ENCODE data around the gene KRT75.

DNA sequence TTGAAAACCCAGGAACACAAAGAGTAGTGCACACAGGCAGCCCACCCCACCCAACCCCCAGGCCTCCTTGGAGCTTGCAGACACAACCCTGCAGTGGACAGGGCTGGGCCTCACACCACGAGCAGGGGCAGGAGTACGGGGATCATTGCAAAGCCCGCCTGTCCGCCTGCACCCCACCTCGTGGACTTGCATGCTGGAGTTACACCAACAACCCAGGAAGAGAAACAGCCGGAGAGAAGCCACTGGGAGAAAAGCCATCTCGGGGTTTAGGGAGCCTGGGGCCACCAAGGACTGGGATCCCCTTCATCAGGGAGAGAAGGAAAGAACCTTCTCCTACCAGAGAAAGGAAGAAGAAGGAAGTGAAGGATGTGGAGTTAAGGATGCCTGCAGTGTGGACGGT, 56.9 kb downstream of the KRT75 start:
- TF ChIP-seq ZNF709 (CRISPR knock-in tag; IDR thresholded peaks at IDR 0.05) (no peak), CTCF (CRISPR knock-in tag; IDR thresholded peaks at IDR 0.05) (no peak), KDM1A (CRISPR knock-in tag; IDR thresholded peaks at IDR 0.05) (no peak), HDAC6 (IDR thresholded peaks at IDR 0.05; ENCODE audit: low read depth, low read length) (no peak), ZZZ3 (CRISPR knock-in tag; IDR thresholded peaks at IDR 0.05; ENCODE audit: borderline replicate concordance) (no peak), ZNF205 (CRISPR knock-in tag; IDR thresholded peaks at IDR 0.05) (no peak), ATF7 (IDR thresholded peaks at IDR 0.05) (no peak), ATF7 (CRISPR knock-in tag; IDR thresholded peaks at IDR 0.05) (no peak), EP300 (IDR thresholded peaks at IDR 0.05; ENCODE audit: low read depth in 2 of 2, low read length in 2 of 2) (no peak), EP300 (CRISPR knock-in tag; IDR thresholded peaks at IDR 0.05; ENCODE audit: borderline replicate concordance) (no peak), ZNF354B (CRISPR knock-in tag; IDR thresholded peaks at IDR 0.05) (no peak), ZMYM2 (CRISPR knock-in tag; IDR thresholded peaks at IDR 0.05) (no peak)
- TF ChIP-seq, protein P1, sequence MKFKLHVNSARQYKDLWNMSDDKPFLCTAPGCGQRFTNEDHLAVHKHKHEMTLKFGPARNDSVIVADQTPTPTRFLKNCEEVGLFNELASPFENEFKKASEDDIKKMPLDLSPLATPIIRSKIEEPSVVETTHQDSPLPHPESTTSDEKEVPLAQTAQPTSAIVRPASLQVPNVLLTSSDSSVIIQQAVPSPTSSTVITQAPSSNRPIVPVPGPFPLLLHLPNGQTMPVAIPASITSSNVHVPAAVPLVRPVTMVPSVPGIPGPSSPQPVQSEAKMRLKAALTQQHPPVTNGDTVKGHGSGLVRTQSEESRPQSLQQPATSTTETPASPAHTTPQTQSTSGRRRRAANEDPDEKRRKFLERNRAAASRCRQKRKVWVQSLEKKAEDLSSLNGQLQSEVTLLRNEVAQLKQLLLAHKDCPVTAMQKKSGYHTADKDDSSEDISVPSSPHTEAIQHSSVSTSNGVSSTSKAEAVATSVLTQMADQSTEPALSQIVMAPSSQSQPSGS (CRISPR knock-in tag; IDR thresholded peaks at IDR 0.05) = no peak
- TF ChIP-seq, protein P2, sequence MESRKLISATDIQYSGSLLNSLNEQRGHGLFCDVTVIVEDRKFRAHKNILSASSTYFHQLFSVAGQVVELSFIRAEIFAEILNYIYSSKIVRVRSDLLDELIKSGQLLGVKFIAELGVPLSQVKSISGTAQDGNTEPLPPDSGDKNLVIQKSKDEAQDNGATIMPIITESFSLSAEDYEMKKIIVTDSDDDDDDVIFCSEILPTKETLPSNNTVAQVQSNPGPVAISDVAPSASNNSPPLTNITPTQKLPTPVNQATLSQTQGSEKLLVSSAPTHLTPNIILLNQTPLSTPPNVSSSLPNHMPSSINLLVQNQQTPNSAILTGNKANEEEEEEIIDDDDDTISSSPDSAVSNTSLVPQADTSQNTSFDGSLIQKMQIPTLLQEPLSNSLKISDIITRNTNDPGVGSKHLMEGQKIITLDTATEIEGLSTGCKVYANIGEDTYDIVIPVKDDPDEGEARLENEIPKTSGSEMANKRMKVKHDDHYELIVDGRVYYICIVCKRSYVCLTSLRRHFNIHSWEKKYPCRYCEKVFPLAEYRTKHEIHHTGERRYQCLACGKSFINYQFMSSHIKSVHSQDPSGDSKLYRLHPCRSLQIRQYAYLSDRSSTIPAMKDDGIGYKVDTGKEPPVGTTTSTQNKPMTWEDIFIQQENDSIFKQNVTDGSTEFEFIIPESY (CRISPR knock-in tag; IDR thresholded peaks at IDR 0.05) = no peak
- TF ChIP-seq, protein P3, sequence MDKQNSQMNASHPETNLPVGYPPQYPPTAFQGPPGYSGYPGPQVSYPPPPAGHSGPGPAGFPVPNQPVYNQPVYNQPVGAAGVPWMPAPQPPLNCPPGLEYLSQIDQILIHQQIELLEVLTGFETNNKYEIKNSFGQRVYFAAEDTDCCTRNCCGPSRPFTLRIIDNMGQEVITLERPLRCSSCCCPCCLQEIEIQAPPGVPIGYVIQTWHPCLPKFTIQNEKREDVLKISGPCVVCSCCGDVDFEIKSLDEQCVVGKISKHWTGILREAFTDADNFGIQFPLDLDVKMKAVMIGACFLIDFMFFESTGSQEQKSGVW (CRISPR knock-in tag; IDR thresholded peaks at IDR 0.05; ENCODE audit: borderline replicate concordance) = no peak
- TF ChIP-seq, protein P4, sequence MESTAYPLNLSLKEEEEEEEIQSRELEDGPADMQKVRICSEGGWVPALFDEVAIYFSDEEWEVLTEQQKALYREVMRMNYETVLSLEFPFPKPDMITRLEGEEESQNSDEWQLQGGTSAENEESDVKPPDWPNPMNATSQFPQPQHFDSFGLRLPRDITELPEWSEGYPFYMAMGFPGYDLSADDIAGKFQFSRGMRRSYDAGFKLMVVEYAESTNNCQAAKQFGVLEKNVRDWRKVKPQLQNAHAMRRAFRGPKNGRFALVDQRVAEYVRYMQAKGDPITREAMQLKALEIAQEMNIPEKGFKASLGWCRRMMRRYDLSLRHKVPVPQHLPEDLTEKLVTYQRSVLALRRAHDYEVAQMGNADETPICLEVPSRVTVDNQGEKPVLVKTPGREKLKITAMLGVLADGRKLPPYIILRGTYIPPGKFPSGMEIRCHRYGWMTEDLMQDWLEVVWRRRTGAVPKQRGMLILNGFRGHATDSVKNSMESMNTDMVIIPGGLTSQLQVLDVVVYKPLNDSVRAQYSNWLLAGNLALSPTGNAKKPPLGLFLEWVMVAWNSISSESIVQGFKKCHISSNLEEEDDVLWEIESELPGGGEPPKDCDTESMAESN (CRISPR knock-in tag; conservative IDR thresholded peaks at IDR 0.05) = no peak
